ENCODE measurements around the gene KRTAP19-8.

KRTAP19-8 gene

GRCh38 chr21:31011412-31011811 is 26.9 kb downstream of the KRTAP19-8 start:
- DNase-seq, result no peak

GRCh38 chr21:31008355-31008754 is 29.9 kb downstream of the KRTAP19-8 start:
- no peak for DNase-seq

GRCh38 chr21:31005019-31005418 is 33.3 kb downstream of the KRTAP19-8 start:
- DNase-seq, result no peak

GRCh38 chr21:31003471-31003870 is 34.8 kb downstream of the KRTAP19-8 start:
- DNase-seq, result no peak

- no peak for DNase-seq
Observed at GRCh38 chr21:30997541-30997940, 40.7 kb downstream of the KRTAP19-8 start.

- DNase-seq, result no peak
Observed at GRCh38 chr21:30996728-30997127, 41.5 kb downstream of the KRTAP19-8 start.

- DNase-seq, result no peak
Observed at GRCh38 chr21:30994932-30995331, 43.3 kb downstream of the KRTAP19-8 start.

GRCh38 chr21:30990514-30991262 is 47.6 kb downstream of the KRTAP19-8 start:
- no peak for DNase-seq

- DNase-seq, result no peak
Observed at GRCh38 chr21:30988706-30989105, 49.6 kb downstream of the KRTAP19-8 start.
